HUES64 (cell line): ENCODE results near the gene RDX.
A peak's percentile ranks its signal among the peaks of the same experiment; 100 is the strongest.

Source experiments
- H3K27ac ChIP-seq: 2 replicates; pipeline ENCODE4 v1.7.0; 2013; ENCODE audit warnings: low read depth, low read length, inconsistent platforms
- H3K27me3 ChIP-seq: 2 replicates; pipeline ENCODE4 v1.6.1; 2013; ENCODE audit warnings: mild to moderate bottlenecking, low read length; ENCODE audit not compliant: insufficient read depth
- H3K36me3 ChIP-seq: 2 replicates; pipeline ENCODE4 v1.6.1; 2013; ENCODE audit warnings: mild to moderate bottlenecking, low read length; ENCODE audit not compliant: insufficient read depth
- H3K4me1 ChIP-seq: 2 replicates; pipeline ENCODE4 v1.6.1; 2013; ENCODE audit warnings: mild to moderate bottlenecking, low read length, moderate library complexity; ENCODE audit not compliant: insufficient read depth
- H3K4me3 ChIP-seq: 2 replicates; pipeline ENCODE4 v1.5.1; 2013; ENCODE audit warnings: mild to moderate bottlenecking, low read length, moderate library complexity
- H3K9ac ChIP-seq: 2 replicates; pipeline ENCODE4 v1.6.1; 2013; ENCODE audit warnings: mild to moderate bottlenecking, low read depth, low read length
- H3K9me3 ChIP-seq: 2 replicates; pipeline ENCODE4 v1.6.1; 2013; ENCODE audit warnings: low read depth, low read length; ENCODE audit not compliant: insufficient read depth
- WGBS: fragments of 150-250, 120-280 bp; methylation state at CpG from one replicate; pipeline ENCODE4 v1.1.7; 2013; ENCODE audit warnings: missing lambda C conversion rate; 5-methylcytosine and 5-hydroxymethylcytosine counted together

RDX gene

DNA sequence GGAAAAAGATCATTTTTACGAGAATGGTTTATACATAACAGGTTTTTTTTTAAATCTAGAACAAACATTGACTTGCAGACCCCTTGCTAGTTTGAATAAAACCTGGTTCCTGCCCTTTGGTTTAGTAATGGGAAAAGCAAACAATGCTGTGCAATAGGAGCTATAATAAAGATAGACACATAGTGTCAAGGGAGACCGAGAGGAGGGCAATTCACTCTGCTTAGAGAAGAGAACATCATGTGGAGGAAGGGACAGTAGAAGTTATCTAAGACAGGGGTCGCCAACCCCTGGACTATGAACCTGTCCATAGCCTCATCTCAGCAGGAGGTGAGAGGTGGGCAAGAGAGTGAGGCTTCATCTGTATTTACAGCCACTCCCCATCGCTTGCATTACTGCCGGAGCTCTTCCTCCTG, 7.0 kb upstream of the RDX start:
- peaks cover 2% of the 10 kb centered on the region for H3K4me1 ChIP-seq
- no peak overlapping the region for H3K27ac ChIP-seq
- WGBS = 94% methylated on average over 5 of the region's 5 CpGs
- no peak overlapping the region for H3K9ac ChIP-seq
- H3K27me3 ChIP-seq = no peaks in the 10 kb centered on the region
- no peak overlapping the region for H3K4me3 ChIP-seq
- no peaks in the 10 kb centered on the region for H3K36me3 ChIP-seq
- H3K9me3 ChIP-seq = no peaks in the 10 kb centered on the region

- Histone ChIP-seq H3K36me3 (no peaks in the 10 kb centered on the region), H3K4me1 (peaks cover 16% of the 10 kb centered on the region)
- WGBS = 98% methylated on average over 3 of the region's 4 CpGs
Measured at GRCh38 chr11:110301577-110301976, 5.2 kb upstream of the RDX start.

DNA sequence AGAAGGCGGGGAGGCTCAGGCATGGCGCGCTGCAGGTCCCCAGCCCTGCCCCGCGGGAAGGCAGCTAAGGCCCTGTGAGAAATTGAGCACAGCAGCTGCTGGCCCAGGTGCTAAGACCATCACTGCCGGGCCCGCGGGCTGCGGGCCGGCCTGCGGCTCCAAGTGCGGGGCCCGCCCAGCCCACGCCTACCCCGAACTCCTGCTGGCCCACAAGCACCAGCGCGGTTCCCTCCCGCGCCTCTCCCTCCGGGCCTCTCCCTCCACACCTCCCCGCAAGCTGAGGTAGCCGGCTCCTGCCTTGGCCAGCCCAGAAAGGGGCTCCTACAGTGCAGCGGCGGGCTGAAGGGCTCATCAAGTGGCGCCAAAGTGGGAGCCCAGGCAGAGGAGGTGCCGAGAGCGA, 4.6 kb upstream of the RDX start:
- Histone ChIP-seq H3K36me3 (no peaks in the 10 kb centered on the region), H3K4me3 (no peak overlapping the region), H3K9ac (no peak overlapping the region), H3K27ac (no peak overlapping the region), H3K27me3 (no peaks in the 10 kb centered on the region), H3K9me3 (no peaks in the 10 kb centered on the region), H3K4me1 (peaks cover 16% of the 10 kb centered on the region)
- WGBS = 95% methylated on average over 27 of the region's 27 CpGs

More at GRCh38 chr11:110301577-110301976, 5.2 kb upstream of the RDX start:
- Histone ChIP-seq H3K27ac (no peak overlapping the region), H3K9ac (no peak overlapping the region), H3K4me3 (no peak overlapping the region), H3K27me3 (no peaks in the 10 kb centered on the region), H3K9me3 (no peaks in the 10 kb centered on the region)

DNA sequence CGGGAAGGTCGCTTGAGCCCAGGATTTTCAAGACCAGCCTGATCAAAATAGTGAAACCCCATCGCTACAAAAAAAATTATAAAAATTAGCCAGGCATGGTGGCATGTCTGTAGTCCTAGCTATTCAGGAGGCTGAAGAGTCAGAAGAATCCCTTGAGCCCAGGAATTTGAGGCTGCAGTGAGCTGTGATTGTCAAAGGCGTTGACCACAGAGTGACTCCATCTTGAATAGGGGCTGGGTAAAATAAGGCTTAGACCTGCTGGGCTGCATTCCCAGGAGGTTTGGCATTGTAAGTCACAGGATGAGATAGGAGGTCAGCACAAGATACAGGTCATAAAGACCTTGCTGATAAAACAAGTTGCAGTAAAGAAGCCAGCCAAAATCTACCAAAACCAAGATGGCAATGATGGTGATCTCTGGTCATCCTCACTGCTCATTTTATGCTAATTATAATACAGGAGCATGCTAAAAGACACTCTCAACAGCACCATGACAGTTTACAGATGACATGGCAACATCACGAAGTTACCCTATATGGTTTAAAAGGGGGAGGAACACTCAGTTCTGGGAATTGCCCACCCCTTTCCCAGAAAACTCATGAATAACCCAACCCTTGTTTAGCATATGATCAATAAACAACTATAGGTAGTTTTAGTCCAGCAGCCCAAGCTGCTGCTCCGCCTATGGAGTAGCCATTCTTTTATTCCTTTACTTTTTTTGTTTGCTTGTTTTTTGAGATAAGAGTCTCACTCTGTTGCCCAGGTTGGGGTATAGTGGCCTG, 2.8 kb upstream of the RDX start:
- Histone ChIP-seq H3K9me3 (no peaks in the 10 kb centered on the region), H3K4me1 (peaks cover 26% of the 10 kb centered on the region), H3K27me3 (no peaks in the 10 kb centered on the region), H3K27ac (no peak overlapping the region), H3K36me3 (no peaks in the 10 kb centered on the region), H3K9ac (no peak overlapping the region), H3K4me3 (no peak overlapping the region)
- WGBS = 95% methylated on average over 6 of the region's 6 CpGs

DNA sequence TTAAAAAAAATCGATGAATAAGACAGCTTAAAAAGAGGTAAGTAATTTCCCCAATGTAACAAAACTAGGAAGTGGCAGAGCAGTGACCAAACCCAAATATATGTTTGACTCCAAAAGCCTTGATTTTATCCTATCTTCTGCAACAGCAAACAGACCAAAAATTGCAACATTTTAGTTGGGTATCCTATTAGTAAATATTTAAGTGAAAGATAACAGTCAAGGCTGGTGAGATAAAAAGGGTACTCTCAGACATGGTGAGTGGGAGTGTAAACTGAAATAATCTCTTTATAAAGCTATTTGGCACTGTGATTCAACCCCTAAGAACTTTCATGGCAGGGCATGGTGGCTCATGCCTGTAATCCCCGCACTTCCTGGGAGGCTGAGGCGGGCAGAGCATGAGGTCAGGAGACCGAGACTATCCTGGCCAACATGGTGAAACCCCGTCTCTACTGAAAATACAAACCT, 1.9 kb upstream of the RDX start:
- H3K9ac ChIP-seq = no peak overlapping the region
- no peak overlapping the region for H3K4me3 ChIP-seq
- no peak overlapping the region for H3K27ac ChIP-seq
- peaks cover 33% of the 10 kb centered on the region for H3K4me1 ChIP-seq
- WGBS = 95% methylated on average over 5 of the region's 5 CpGs
- H3K9me3 ChIP-seq = no peaks in the 10 kb centered on the region
- H3K27me3 ChIP-seq = no peaks in the 10 kb centered on the region
- no peaks in the 10 kb centered on the region for H3K36me3 ChIP-seq

GRCh38 chr11:110297726-110298300, 1.4 kb upstream of the RDX start:
- H3K9ac ChIP-seq = no peak overlapping the region
- peaks cover 37% of the 10 kb centered on the region for H3K4me1 ChIP-seq
- H3K27ac ChIP-seq = no peak overlapping the region
- 56% methylated on average over 2 of the region's 3 CpGs for WGBS
- H3K4me3 ChIP-seq = peak overlapping the region; percentile 99; the same call in 1 of the 2 replicates
- H3K9me3 ChIP-seq = no peaks in the 10 kb centered on the region
- H3K36me3 ChIP-seq = no peaks in the 10 kb centered on the region
- no peaks in the 10 kb centered on the region for H3K27me3 ChIP-seq

- H3K9ac ChIP-seq = peak overlapping the region; percentile 80
- H3K27ac ChIP-seq = peak overlapping the region; percentile 83; the same call in 1 of the 2 replicates
- H3K4me3 ChIP-seq = peak overlapping the region; percentile 99
- no peaks in the 10 kb centered on the region for H3K9me3 ChIP-seq
- 41% methylated on average over 9 of the region's 10 CpGs for WGBS
- no peaks in the 10 kb centered on the region for H3K27me3 ChIP-seq
- H3K4me1 ChIP-seq = peaks cover 37% of the 10 kb centered on the region
- H3K36me3 ChIP-seq = no peaks in the 10 kb centered on the region
Measured at GRCh38 chr11:110297076-110297725, 787 bp upstream of the RDX start.

DNA sequence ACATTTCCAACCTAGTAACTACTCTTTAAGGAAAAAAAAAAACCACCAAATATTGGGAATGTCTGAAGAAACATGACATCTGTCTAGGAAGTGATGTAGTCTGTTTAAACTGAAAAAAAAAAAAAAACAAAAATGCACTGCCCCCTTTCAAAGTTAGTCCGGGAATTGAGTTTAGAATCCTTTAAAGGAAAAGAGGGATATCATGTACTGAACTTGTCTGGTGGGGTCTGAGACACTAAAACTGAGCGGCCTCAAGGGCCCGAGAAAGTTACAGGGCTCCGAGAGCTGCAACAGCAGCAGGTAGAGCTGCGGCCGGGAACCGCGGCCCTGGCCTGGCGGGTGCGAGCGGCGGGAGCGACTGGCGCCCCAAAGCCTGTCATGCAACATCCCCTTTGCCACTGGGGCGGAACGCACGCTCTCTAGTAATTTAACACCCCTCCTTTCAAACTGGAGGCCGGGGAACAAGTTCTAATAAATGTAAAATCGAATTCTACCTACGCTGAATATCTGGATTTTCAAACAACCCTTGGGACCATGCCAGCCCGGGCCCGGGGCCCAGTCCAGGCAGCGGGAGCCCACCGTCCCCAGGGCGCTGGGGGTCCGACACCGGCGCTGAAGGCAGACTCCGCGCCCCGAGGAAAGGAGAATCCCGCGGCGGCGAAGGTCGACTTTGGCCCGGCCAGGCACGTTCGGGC, 736 bp downstream of the RDX start:
- no peaks in the 10 kb centered on the region for H3K36me3 ChIP-seq
- H3K27ac ChIP-seq = peak overlapping the region; percentile 86
- no peaks in the 10 kb centered on the region for H3K27me3 ChIP-seq
- H3K4me1 ChIP-seq = peaks cover 37% of the 10 kb centered on the region
- peak overlapping the region; percentile 99 for H3K4me3 ChIP-seq
- H3K9ac ChIP-seq = peak overlapping the region; percentile 96
- WGBS = under 1% methylated on average over 39 of the region's 39 CpGs
- H3K9me3 ChIP-seq = no peaks in the 10 kb centered on the region

- Histone ChIP-seq H3K27me3 (no peaks in the 10 kb centered on the region), H3K9me3 (no peaks in the 10 kb centered on the region), H3K9ac (peak overlapping the region; percentile 96), H3K36me3 (no peaks in the 10 kb centered on the region), H3K4me1 (peaks cover 37% of the 10 kb centered on the region), H3K27ac (no peak overlapping the region), H3K4me3 (peak overlapping the region; percentile 99)
- 54% methylated on average over 1 of the region's 4 CpGs for WGBS
Measured at GRCh38 chr11:110295086-110295485, 1.3 kb downstream of the RDX start.

- Histone ChIP-seq H3K9me3 (no peaks in the 10 kb centered on the region), H3K4me3 (peak overlapping the region; percentile 99), H3K36me3 (no peaks in the 10 kb centered on the region; the same call in 1 of the 2 replicates), H3K27ac (no peak overlapping the region), H3K9ac (no peak overlapping the region; the same call in 1 of the 2 replicates), H3K4me1 (peaks cover 37% of the 10 kb centered on the region), H3K27me3 (no peaks in the 10 kb centered on the region)
- 51% methylated on average over 6 of the region's 6 CpGs for WGBS
Measured at GRCh38 chr11:110294509-110294908, 1.9 kb downstream of the RDX start.

DNA sequence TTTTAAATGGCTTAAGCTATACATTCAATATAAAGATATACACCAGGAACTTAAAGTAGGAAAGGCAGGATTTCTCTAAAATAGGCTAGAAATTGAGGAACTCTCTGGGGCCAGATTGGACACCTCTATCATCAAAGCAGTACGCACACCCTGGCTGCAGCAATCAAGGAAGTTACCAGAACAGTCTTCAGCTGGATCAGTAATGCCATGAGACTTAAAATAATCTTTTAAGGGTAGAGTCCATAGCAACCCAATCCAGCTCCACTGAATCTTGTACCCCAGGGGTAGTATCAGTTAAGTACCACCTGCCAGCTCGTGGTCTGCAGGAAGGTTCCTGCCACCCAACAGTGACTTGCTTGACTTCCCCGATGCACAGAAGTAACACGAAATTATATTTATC, 3.0 kb downstream of the RDX start:
- 85% methylated on average over 4 of the region's 4 CpGs for WGBS
- Histone ChIP-seq H3K4me3 (no peak overlapping the region), H3K27ac (no peak overlapping the region), H3K4me1 (peaks cover 36% of the 10 kb centered on the region), H3K36me3 (no peaks in the 10 kb centered on the region; the same call in 1 of the 2 replicates), H3K27me3 (no peaks in the 10 kb centered on the region), H3K9ac (no peak overlapping the region), H3K9me3 (no peaks in the 10 kb centered on the region)
